ENCODE results near the gene KCNA10. TPM values are rescaled to one million over a fixed set of nuclear protein-coding genes. Genes with fewer than 3 reads are reported as not detected.
A peak's percentile ranks its signal among the peaks of the same experiment; 100 is the strongest.

The KCNA10 gene
- polyA plus RNA-seq, 1 donor (not counting 4 experiments of a cell fraction or from before 2014, with no cell fraction given), result not detected

DNA sequence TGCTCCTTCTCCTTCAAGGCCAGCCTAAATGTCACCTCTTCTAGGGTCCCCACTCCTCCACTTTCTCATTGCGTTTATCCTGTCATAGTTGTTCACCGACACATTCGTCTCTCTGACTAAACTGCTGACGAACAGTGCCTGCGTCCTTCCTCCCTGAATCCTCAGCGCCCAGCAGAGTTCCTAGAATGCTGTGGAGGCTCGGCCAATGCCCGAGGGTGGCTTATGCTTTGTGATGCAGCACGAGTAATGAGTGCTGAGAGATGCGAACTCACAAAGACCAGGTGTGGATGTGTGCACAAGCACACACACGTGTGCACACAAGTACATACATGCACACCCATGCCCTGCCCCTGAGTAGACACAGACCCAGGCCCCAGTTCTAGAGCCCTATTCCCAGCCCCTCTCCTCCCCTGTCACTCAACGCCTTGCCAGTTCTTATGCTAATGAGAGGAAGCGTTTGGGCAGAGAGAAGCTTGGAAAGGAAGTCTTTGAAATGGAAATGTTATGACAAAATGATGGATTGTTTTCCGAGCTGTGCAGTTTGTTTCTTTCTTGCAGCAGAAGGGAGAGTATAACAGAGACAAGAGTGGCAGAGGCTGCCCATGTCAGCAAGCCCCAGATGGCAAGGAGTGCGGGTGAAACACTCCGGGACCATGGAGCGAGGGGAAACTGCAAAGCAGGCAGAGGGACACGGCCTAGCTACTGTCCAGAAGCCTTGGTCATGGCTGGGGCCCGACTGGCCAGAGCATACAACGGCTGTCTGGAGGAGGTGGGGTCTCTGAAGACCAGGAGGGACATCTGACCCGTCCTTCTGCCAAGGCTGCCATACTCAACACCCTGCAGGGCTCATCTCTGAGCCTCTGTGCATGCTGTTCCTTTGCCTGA is 24.2 kb downstream of the KCNA10 start:
- peaks cover 3% of the 10 kb centered on the region for H3K27me3 ChIP-seq (ENCODE audit: control insufficient read depth, extremely low read depth, insufficient read depth, low read length)
- no peak overlapping the region for H3K9ac ChIP-seq (ENCODE audit: control insufficient read depth, extremely low read depth, insufficient read depth, low read length)
- H3K4me2 ChIP-seq (ENCODE audit: control insufficient read depth, extremely low read depth, insufficient read depth, low read depth, low read length), result peak overlapping the region; percentile 3
- no peaks in the 10 kb centered on the region for H3K9me1 ChIP-seq (ENCODE audit: control insufficient read depth, extremely low read depth, insufficient read depth, low read length)
- H4K20me1 ChIP-seq (ENCODE audit: control insufficient read depth, extremely low read depth, insufficient read depth, low read length), result no peaks in the 10 kb centered on the region
- no peaks in the 10 kb centered on the region for H3K36me3 ChIP-seq (ENCODE audit: control insufficient read depth in 2 of 2, extremely low read depth in 1 of 2, insufficient read depth in 2 of 2, low read length in 2 of 2)
- dilution Hi-C loops (cut with MboI; ENCODE audit: extremely low pct_ligation_motif_present, low sequenced_read_pairs), result no loop called here
- TF ChIP-seq, protein P1, sequence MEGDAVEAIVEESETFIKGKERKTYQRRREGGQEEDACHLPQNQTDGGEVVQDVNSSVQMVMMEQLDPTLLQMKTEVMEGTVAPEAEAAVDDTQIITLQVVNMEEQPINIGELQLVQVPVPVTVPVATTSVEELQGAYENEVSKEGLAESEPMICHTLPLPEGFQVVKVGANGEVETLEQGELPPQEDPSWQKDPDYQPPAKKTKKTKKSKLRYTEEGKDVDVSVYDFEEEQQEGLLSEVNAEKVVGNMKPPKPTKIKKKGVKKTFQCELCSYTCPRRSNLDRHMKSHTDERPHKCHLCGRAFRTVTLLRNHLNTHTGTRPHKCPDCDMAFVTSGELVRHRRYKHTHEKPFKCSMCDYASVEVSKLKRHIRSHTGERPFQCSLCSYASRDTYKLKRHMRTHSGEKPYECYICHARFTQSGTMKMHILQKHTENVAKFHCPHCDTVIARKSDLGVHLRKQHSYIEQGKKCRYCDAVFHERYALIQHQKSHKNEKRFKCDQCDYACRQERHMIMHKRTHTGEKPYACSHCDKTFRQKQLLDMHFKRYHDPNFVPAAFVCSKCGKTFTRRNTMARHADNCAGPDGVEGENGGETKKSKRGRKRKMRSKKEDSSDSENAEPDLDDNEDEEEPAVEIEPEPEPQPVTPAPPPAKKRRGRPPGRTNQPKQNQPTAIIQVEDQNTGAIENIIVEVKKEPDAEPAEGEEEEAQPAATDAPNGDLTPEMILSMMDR (optimal IDR thresholded peaks at IDR 0.05 in 1 of 3, IDR thresholded peaks at IDR 0.05 in 1 of 3, conservative IDR thresholded peaks at IDR 0.05 in 1 of 3; ENCODE audit: extremely low read depth in 1 of 3, insufficient read depth in 2 of 3, low read length in 3 of 3), result no peak
- no peak for TF ChIP-seq EZH2 (IDR thresholded peaks at IDR 0.05; ENCODE audit: low read length)
- no peaks in the 10 kb centered on the region for H3K79me2 ChIP-seq (ENCODE audit: control insufficient read depth, insufficient read depth, low read length)
- FAIRE-seq (no peak), DNase-seq (ENCODE audit: low read depth, low spot score) (no peak)
- H3K9me3 ChIP-seq (ENCODE audit: control insufficient read depth, low read depth, low read length), result no peaks in the 10 kb centered on the region
- peaks cover 3% of the 10 kb centered on the region for H3K4me1 ChIP-seq (ENCODE audit: control insufficient read depth, extremely low read depth, insufficient read depth, low read length)
- no peak overlapping the region for H2AFZ ChIP-seq (ENCODE audit: control insufficient read depth, low read length)
- no peak overlapping the region for H3K4me3 ChIP-seq (ENCODE audit: control insufficient read depth in 2 of 3, extremely low read depth in 1 of 3, insufficient read depth in 2 of 3, low read depth in 1 of 3, low read length in 3 of 3)
- no peak overlapping the region for H3K27ac ChIP-seq (ENCODE audit: control insufficient read depth, insufficient read depth, low read length)

DNA sequence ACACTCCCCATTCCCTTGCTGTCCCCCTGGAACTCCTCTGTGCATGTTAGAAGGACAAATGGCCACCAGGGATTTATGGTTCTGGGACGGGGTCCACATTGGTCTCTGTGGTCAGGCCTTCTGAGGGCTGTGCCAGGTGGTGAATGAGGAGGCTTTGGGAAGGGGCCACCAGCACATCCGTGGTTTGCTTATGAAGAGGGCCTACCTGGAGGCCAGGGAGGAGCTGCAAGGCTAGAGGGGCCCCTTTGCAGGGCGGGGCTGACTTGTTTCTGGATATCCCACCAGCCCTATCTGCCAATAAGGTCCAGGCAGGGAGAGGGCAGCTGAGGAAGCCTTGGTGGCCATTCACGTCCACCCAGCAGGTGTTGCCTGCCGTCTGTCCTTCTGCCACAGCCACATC is 24.9 kb downstream of the KCNA10 start:
- H4K20me1 ChIP-seq (ENCODE audit: control insufficient read depth, extremely low read depth, insufficient read depth, low read length), result no peaks in the 10 kb centered on the region
- H3K79me2 ChIP-seq (ENCODE audit: control insufficient read depth, insufficient read depth, low read length), result no peaks in the 10 kb centered on the region
- DNase-seq (ENCODE audit: low read depth, low spot score) (no peak), FAIRE-seq (no peak)
- dilution Hi-C loops (cut with MboI; ENCODE audit: extremely low pct_ligation_motif_present, low sequenced_read_pairs), result no loop called here
- H2AFZ ChIP-seq (ENCODE audit: control insufficient read depth, low read length), result no peak overlapping the region
- peaks cover 3% of the 10 kb centered on the region for H3K4me1 ChIP-seq (ENCODE audit: control insufficient read depth, extremely low read depth, insufficient read depth, low read length)
- no peak overlapping the region for H3K4me2 ChIP-seq (ENCODE audit: control insufficient read depth, extremely low read depth, insufficient read depth, low read depth, low read length)
- no peak overlapping the region for H3K9ac ChIP-seq (ENCODE audit: control insufficient read depth, extremely low read depth, insufficient read depth, low read length)
- no peak overlapping the region for H3K4me3 ChIP-seq (ENCODE audit: control insufficient read depth in 2 of 3, extremely low read depth in 1 of 3, insufficient read depth in 2 of 3, low read depth in 1 of 3, low read length in 3 of 3)
- H3K27ac ChIP-seq (ENCODE audit: control insufficient read depth, insufficient read depth, low read length), result no peak overlapping the region
- no peaks in the 10 kb centered on the region for H3K9me3 ChIP-seq (ENCODE audit: control insufficient read depth, low read depth, low read length)
- H3K36me3 ChIP-seq (ENCODE audit: control insufficient read depth in 2 of 2, extremely low read depth in 1 of 2, insufficient read depth in 2 of 2, low read length in 2 of 2), result no peaks in the 10 kb centered on the region
- H3K27me3 ChIP-seq (ENCODE audit: control insufficient read depth, extremely low read depth, insufficient read depth, low read length), result no peaks in the 10 kb centered on the region
- TF ChIP-seq EZH2 (IDR thresholded peaks at IDR 0.05; ENCODE audit: low read length), result no peak
- TF ChIP-seq, protein P1 (optimal IDR thresholded peaks at IDR 0.05 in 1 of 3, IDR thresholded peaks at IDR 0.05 in 1 of 3, conservative IDR thresholded peaks at IDR 0.05 in 1 of 3; ENCODE audit: extremely low read depth in 1 of 3, insufficient read depth in 2 of 3, low read length in 3 of 3), result no peak
- H3K9me1 ChIP-seq (ENCODE audit: control insufficient read depth, extremely low read depth, insufficient read depth, low read length), result no peaks in the 10 kb centered on the region

Measured in keratinocyte (primary cell).